GM18520 (cell line): ENCODE results near the gene ATRN.

ENCODE experiments used
- ATAC-seq: cut with Tn5 transposase; IDR thresholded peaks from one replicate; pipeline ENCODE4 v1.9.1; 2021; ENCODE audit not compliant: unreplicated experiment

ATRN gene

GRCh38 chr20:3673221-3674070 is 202.6 kb downstream of the ATRN start:
- ATAC-seq = no peak

GRCh38 chr20:3674447-3674846 is 203.6 kb downstream of the ATRN start:
- ATAC-seq = no peak

- no peak for ATAC-seq
Measured at GRCh38 chr20:3674995-3675900, 204.4 kb downstream of the ATRN start.

GRCh38 chr20:3677733-3678132 is 206.9 kb downstream of the ATRN start:
- ATAC-seq = no peak

GRCh38 chr20:3678198-3678597 is 207.4 kb downstream of the ATRN start:
- ATAC-seq = no peak

- ATAC-seq = no peak
Measured at GRCh38 chr20:3678856-3679720, 208.3 kb downstream of the ATRN start.

GRCh38 chr20:3679749-3680700 is 209.2 kb downstream of the ATRN start:
- ATAC-seq = no peak

- ATAC-seq = no peak
Measured at GRCh38 chr20:3680701-3681351, 210.0 kb downstream of the ATRN start.

- no peak for ATAC-seq
Measured at GRCh38 chr20:3681352-3681930, 210.6 kb downstream of the ATRN start.

GRCh38 chr20:3681931-3682781 is 211.3 kb downstream of the ATRN start, which contains the start of gene ADAM33:
TSS of gene ADAM33 (minus strand) at chr20:3682010. CDS start at chr20:3682004, 6 bp downstream.
- ATAC-seq = no peak

- ATAC-seq = no peak
Measured at GRCh38 chr20:3685341-3685740, 214.5 kb downstream of the ATRN start.

- ATAC-seq = no peak
Measured at GRCh38 chr20:3686421-3686820, 215.6 kb downstream of the ATRN start.

GRCh38 chr20:3686867-3687321 is 216.1 kb downstream of the ATRN start:
- no peak for ATAC-seq

GRCh38 chr20:3687655-3688054 is 216.8 kb downstream of the ATRN start:
- no peak for ATAC-seq

- ATAC-seq = no peak
Measured at GRCh38 chr20:3689978-3690377, 219.2 kb downstream of the ATRN start.

GRCh38 chr20:3690413-3690812 is 219.6 kb downstream of the ATRN start:
- no peak for ATAC-seq

- no peak for ATAC-seq
Measured at GRCh38 chr20:3691306-3691705, 220.5 kb downstream of the ATRN start.

GRCh38 chr20:3691897-3692296 is 221.1 kb downstream of the ATRN start:
- no peak for ATAC-seq
